Lung (tissue), 12 donors: ENCODE results near the gene RCOR1. TPM values are rescaled to one million over a fixed set of nuclear protein-coding genes. Genes with fewer than 3 reads are reported as not detected.

ENCODE experiments used
- ATAC-seq: fragments of 200-7000 bp; cut with Tn5 transposase; one replicate; pipeline ENCODE4 v1.9.1; 2020; ENCODE audit warnings: moderate number of reproducible peaks; ENCODE audit not compliant: insufficient read depth, low FRiP score
- DNase-seq, 3 donors: peaks; one replicate each; pipeline ENCODE4 v3.0.0-alpha.2; 2013 to 2017
- H3K27ac ChIP-seq, 2 donors: one replicate each; pipeline ENCODE4 v1.5.1; 2013; ENCODE audit warnings: mild to moderate bottlenecking in 2 of 2, moderate library complexity in 2 of 2, control low read depth in 1 of 2, inconsistent platforms in 1 of 2, low read depth in 1 of 2, low read length in 1 of 2
- H3K27me3 ChIP-seq, 3 donors: one replicate each; pipeline ENCODE4 v1.5.1; 2013; ENCODE audit warnings: low read length in 2 of 3; ENCODE audit not compliant: control insufficient read depth in 3 of 3, insufficient read depth in 3 of 3
- H3K36me3 ChIP-seq, 4 donors: one replicate each; pipeline ENCODE4 v1.5.1; 2013; ENCODE audit warnings: low read length in 4 of 4, mild to moderate bottlenecking in 1 of 4, moderate library complexity in 1 of 4; ENCODE audit not compliant: control insufficient read depth in 4 of 4, insufficient read depth in 4 of 4
- H3K4me1 ChIP-seq, 5 donors: one replicate each; pipeline ENCODE4 v1.5.1; 2013; ENCODE audit warnings: low read length in 5 of 5, mild to moderate bottlenecking in 2 of 5, moderate library complexity in 1 of 5; ENCODE audit not compliant: control insufficient read depth in 5 of 5, insufficient read depth in 5 of 5
- H3K4me3 ChIP-seq: one replicate; pipeline ENCODE4 v1.5.1; 2013; ENCODE audit warnings: mild to moderate bottlenecking, control low read depth, moderate library complexity
- H3K9ac ChIP-seq, 2 donors: one replicate each; pipeline ENCODE4 v1.5.1; 2013; ENCODE audit warnings: low read length in 2 of 2, control low read depth in 1 of 2; ENCODE audit not compliant: insufficient read depth in 1 of 2
- H3K9me3 ChIP-seq, 4 donors: one replicate each; pipeline ENCODE4 v1.5.1; 2013; ENCODE audit warnings: low read length in 3 of 4, mild to moderate bottlenecking in 1 of 4, moderate library complexity in 1 of 4; ENCODE audit not compliant: control insufficient read depth in 4 of 4, insufficient read depth in 3 of 4
- CTCF ChIP-seq: IDR thresholded peaks from 2 replicates; pipeline ENCODE4 v1.5.1; 2012; ENCODE audit warnings: mild to moderate bottlenecking; ENCODE audit errors: control extremely low read depth, extremely low read depth
- WGBS, 2 donors: extraction: QIAGEN DNeasy Blood & Tissue Kit; methylation state at CpG; one replicate each; pipeline ENCODE4 v1.1.7; 2013; 5-methylcytosine and 5-hydroxymethylcytosine counted together
- polyA plus RNA-seq, 2 donors: library from polyadenylated mRNA; stranded (reverse); fragments of 200-250 nt; gene quantifications; one replicate each; pipeline ENCODE4 v1.2.1, GENCODE V29; 2013
- total RNA-seq, 2 donors: library from RNA; depleted of rRNA in 1 of 2; stranded (reverse); fragments of >200 nt in 1 of 2; gene quantifications; one replicate each; pipeline ENCODE4 v1.2.1, GENCODE V29; 2014 to 2021
- donor health status: control.
- donor health status: control.
- donor health status: Bipolar disorder and iron deficiency.
- donor health status: healthy.
- donor health status: DM: yes; HTN: yes; CAD: no.

Gene RCOR1
- total and polyA plus RNA-seq, 4 donors, result 7.9 to 63.9 (median 22.4) TPM

DNA sequence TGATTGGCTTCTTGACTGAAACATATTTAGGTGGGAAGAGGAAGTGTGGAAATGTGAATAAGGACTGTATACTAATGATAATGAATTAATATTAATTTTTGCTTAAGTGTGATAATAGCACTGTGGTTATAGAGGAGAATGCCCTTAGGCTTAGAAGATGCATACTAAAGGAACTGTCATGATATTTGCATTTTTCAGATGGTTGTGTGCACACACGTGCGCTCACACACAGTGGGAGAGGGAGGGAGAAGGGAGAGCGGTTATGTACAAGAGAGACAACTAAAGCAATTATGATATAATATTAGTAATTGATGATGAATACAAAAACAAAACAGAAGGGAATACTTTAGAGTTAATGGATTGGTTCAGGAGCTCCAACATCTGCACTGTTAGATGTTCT, 54.2 kb downstream of the RCOR1 start:
- TF ChIP-seq CTCF, result no peak
- H3K9ac ChIP-seq, result no peak overlapping the region
- no peak overlapping the region for H3K27ac ChIP-seq
- no peaks in the 10 kb centered on the region for H3K27me3 ChIP-seq
- no peaks in the 10 kb centered on the region for H3K9me3 ChIP-seq
- H3K4me3 ChIP-seq, result no peak overlapping the region
- no peaks in the 10 kb centered on the region for H3K36me3 ChIP-seq
- DNase-seq (no peak), ATAC-seq (no peak)
- 66 to 86% methylated on average over 3 of the region's 3 CpGs for WGBS, 2 donors
- peaks cover 0 to 9% (median 0%) of the 10 kb centered on the region in 5 donors for H3K4me1 ChIP-seq

DNA sequence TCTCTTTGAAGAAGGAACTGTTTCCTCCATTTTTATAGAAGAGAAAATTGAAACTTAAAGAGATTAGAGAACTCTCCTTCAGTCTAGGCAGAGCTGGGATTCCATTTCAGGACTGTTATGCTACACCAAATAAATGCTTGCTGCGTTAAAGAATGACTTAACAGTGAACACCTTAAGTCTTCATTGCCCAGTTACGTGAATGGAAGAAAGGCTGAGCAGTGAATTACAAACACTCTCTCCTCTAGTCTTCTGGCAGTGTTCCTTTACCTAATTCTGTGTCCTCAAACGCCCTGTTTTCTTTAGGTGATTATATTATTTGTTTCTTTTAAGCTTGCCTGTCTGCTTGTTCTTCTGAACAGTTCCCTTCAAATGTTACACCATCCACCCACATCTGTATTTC, 59.7 kb downstream of the RCOR1 start:
- peaks cover 0 to 3% (median 3%) of the 10 kb centered on the region in 5 donors for H3K4me1 ChIP-seq

DNA sequence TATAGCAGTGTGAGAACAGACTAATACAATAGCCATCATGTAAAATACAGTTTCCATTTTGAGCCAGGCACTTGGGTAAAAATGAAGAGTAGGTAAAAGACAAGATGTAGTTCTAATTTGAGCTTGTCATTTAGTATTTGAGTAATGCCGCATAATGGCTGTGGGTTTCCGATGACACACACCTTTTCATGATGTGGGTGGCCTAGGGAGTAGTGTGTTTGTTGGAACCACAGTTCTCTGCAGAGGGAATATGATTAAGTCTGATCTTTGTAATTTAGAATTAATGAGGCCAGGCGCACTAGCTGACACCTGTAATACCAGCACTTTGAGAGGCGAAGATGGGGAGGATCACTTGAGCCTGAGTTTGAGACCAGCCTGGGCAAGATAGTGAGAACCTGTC, 61.8 kb downstream of the RCOR1 start:
- Histone ChIP-seq H3K4me3 (no peak overlapping the region), H3K4me1 (peaks cover 0 to 3% (median 2%) of the 10 kb centered on the region in 5 donors), H3K9ac (no peak overlapping the region), H3K36me3 (no peaks in the 10 kb centered on the region), H3K27me3 (no peaks in the 10 kb centered on the region), H3K9me3 (no peaks in the 10 kb centered on the region), H3K27ac (no peak overlapping the region)
- ATAC-seq (no peak), DNase-seq (no peak)
- 93 to 96% methylated on average over 4 of the region's 4 CpGs for WGBS, 2 donors
- no peak for TF ChIP-seq CTCF

More for the DNA sequence above, 59.7 kb downstream of the RCOR1 start:
- TF ChIP-seq CTCF, result no peak
- ATAC-seq, result no peak
- WGBS, 2 donors, result 51 to 65% methylated on average over 3 of the region's 3 CpGs
- no peak for DNase-seq
- no peak overlapping the region for H3K4me3 ChIP-seq
- H3K9ac ChIP-seq, result peak overlapping the region in 1 of 2 donors; percentile 3
- no peak overlapping the region for H3K27ac ChIP-seq
- H3K9me3 ChIP-seq, result no peaks in the 10 kb centered on the region
- H3K27me3 ChIP-seq, result no peaks in the 10 kb centered on the region
- H3K36me3 ChIP-seq, result no peaks in the 10 kb centered on the region

DNA sequence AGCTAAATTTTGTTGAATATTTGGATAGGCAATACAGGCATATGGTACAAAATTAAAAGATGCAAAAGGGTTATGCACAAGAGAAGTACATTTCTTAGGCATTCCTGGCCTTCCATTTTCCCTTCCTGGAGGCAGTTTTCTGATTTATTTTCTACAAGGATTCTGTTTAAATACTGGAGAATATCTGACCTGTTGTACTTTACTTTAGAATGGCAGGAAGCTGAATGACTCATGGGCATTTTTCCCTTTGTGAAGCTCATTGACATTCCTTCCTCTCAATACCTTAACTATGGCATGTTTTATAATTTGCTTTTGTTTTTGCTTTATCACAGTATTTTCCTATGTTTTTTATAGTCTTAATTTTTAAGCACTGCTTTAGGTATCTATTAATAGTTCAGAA, 62.7 kb downstream of the RCOR1 start:
- peaks cover 0 to 7% (median 4%) of the 10 kb centered on the region in 5 donors for H3K4me1 ChIP-seq

More for the DNA sequence above, 62.7 kb downstream of the RCOR1 start:
- Histone ChIP-seq H3K9me3 (no peaks in the 10 kb centered on the region), H3K9ac (no peak overlapping the region), H3K27me3 (no peaks in the 10 kb centered on the region), H3K27ac (no peak overlapping the region), H3K4me3 (no peak overlapping the region), H3K36me3 (no peaks in the 10 kb centered on the region)
- peak; percentile 27 for ATAC-seq
- no peak for TF ChIP-seq CTCF
- no peak for DNase-seq
